Left lobe of liver (tissue), 2 donors: ENCODE measurements around the gene LCOR. TPM values are rescaled to one million over a fixed set of nuclear protein-coding genes. Genes with fewer than 3 reads are reported as not detected.
A peak's percentile ranks its signal among the peaks of the same experiment; 100 is the strongest.
"Not testable (repeated sequence)": the region's sequence is repeated elsewhere in the genome, so short reads cannot be mapped to it uniquely, and the experiment has no call there.

ENCODE experiments used
- ATAC-seq: fragments of 200-7000 bp; cut with Tn5 transposase; one replicate; pipeline ENCODE4 v1.9.1; 2020; ENCODE audit warnings: mild to moderate bottlenecking, moderate library complexity
- DNase-seq: peaks from one replicate; pipeline ENCODE4 v3.0.0-alpha.2; 2020; ENCODE audit warnings: low spot score
- total RNA-seq: library from RNA; stranded (reverse); gene quantifications from one replicate; pipeline ENCODE4 v1.2.1, GENCODE V29; 2021
- donor health status: DM: no; HTN: no; CAD: no; lungs with moderate emphysema.
- donor health status: DM: no; HTN: yes; CAD: no.

The LCOR gene
- total RNA-seq, 1 donor from 2014 or later, result 9.2 TPM

- no peak for ATAC-seq
Measured at GRCh38 chr10:96922978-96923948, 91.2 kb downstream of the LCOR start.

GRCh38 chr10:96924861-96925260 lies 92.8 kb downstream of the LCOR start:
- ATAC-seq (no peak), DNase-seq (no peak)

More at GRCh38 chr10:96922978-96923948, 91.2 kb downstream of the LCOR start:
- no peak for DNase-seq

- ATAC-seq (no peak), DNase-seq (no peak)
Measured at GRCh38 chr10:96930469-96930868, 98.4 kb downstream of the LCOR start.

- no peak for ATAC-seq
- DNase-seq, result no peak
Measured at GRCh38 chr10:96935148-96935547, 103.0 kb downstream of the LCOR start.

GRCh38 chr10:96935810-96936209 lies 103.7 kb downstream of the LCOR start:
- DNase-seq, result no peak
- ATAC-seq, result no peak

- not testable (repeated sequence) for ATAC-seq, DNase-seq
Measured at GRCh38 chr10:96943161-96943560, 111.1 kb downstream of the LCOR start.

GRCh38 chr10:96947036-96947435 lies 114.9 kb downstream of the LCOR start:
- DNase-seq, result no peak

GRCh38 chr10:96949039-96949683 lies 117.1 kb downstream of the LCOR start:
- ATAC-seq (no peak), DNase-seq (no peak)

More at GRCh38 chr10:96947036-96947435, 114.9 kb downstream of the LCOR start:
- no peak for ATAC-seq

GRCh38 chr10:96951954-96952353 lies 119.9 kb downstream of the LCOR start:
- no peak for DNase-seq
- ATAC-seq, result no peak

GRCh38 chr10:96955794-96956193 lies 123.7 kb downstream of the LCOR start:
- DNase-seq (no peak), ATAC-seq (no peak)

GRCh38 chr10:96958071-96958470 lies 126.0 kb downstream of the LCOR start:
- ATAC-seq (no peak), DNase-seq (no peak)

- ATAC-seq (no peak), DNase-seq (no peak)
Measured at GRCh38 chr10:96959733-96960132, 127.6 kb downstream of the LCOR start.

- ATAC-seq (no peak), DNase-seq (no peak)
Measured at GRCh38 chr10:96960872-96961271, 128.8 kb downstream of the LCOR start.

GRCh38 chr10:96964131-96964530 lies 132.0 kb downstream of the LCOR start:
- DNase-seq (no peak), ATAC-seq (no peak)

GRCh38 chr10:96967847-96968246 lies 135.7 kb downstream of the LCOR start:
- no peak for ATAC-seq
- DNase-seq, result no peak

GRCh38 chr10:96968682-96969423 lies 136.8 kb downstream of the LCOR start:
- DNase-seq (no peak), ATAC-seq (peak; percentile 83)

- no peak for DNase-seq
- ATAC-seq, result peak; percentile 78
Measured at GRCh38 chr10:96971324-96971723, 139.2 kb downstream of the LCOR start.

GRCh38 chr10:96972264-96972663 lies 140.2 kb downstream of the LCOR start:
- no peak for DNase-seq
- ATAC-seq, result peak; percentile 34

- no peak for DNase-seq
- no peak for ATAC-seq
Measured at GRCh38 chr10:96973809-96974747, 142.0 kb downstream of the LCOR start.

- ATAC-seq (no peak), DNase-seq (no peak)
Measured at GRCh38 chr10:96975136-96975535, 143.0 kb downstream of the LCOR start.
